NB4 (cell line): ENCODE results near the gene PRTN3.

Experiments used
- DNase-seq: peaks from one replicate; pipeline ENCODE4 v3.0.0; 2010; ENCODE audit warnings: low read depth
- H3K4me3 ChIP-seq: one replicate; pipeline ENCODE4 v1.5.1; 2011; ENCODE audit warnings: mild to moderate bottlenecking, low read depth, low read length, moderate library complexity
- CTCF ChIP-seq: IDR thresholded peaks from one replicate; pipeline ENCODE4 v1.5.1; 2012; ENCODE audit warnings: low read depth, low read length
- MAX ChIP-seq: IDR thresholded peaks from 2 replicates; pipeline ENCODE4 v1.6.1; 2011; ENCODE audit warnings: low read depth, low read length
- MYC ChIP-seq: IDR thresholded peaks from 2 replicates; pipeline ENCODE4 v1.6.1; 2011; ENCODE audit warnings: low read depth, low read length
- POLR2A ChIP-seq: IDR thresholded peaks from 2 replicates; pipeline ENCODE4 v1.6.1; 2011; ENCODE audit warnings: mild to moderate bottlenecking; ENCODE audit not compliant: insufficient read length; ENCODE audit errors: extremely low read depth

The PRTN3 gene

GRCh38 chr19:799076-799881, 41.5 kb upstream of the PRTN3 start:
- peak; percentile 50 for DNase-seq
- peak overlapping the region; percentile 95 for H3K4me3 ChIP-seq
- TF ChIP-seq POLR2A (no peak), MYC (no peak), CTCF (no peak), MAX (no peak)

- TF ChIP-seq POLR2A, result no peak
- TF ChIP-seq CTCF, result no peak
- no peak for TF ChIP-seq MYC
- TF ChIP-seq MAX, result no peak
- DNase-seq, result peak; percentile 23
- peak overlapping the region; percentile 95 for H3K4me3 ChIP-seq
Measured at GRCh38 chr19:800360-801029, 40.3 kb upstream of the PRTN3 start.

GRCh38 chr19:801030-801860, 39.6 kb upstream of the PRTN3 start:
- peak overlapping the region; percentile 95 for H3K4me3 ChIP-seq
- DNase-seq, result no peak

GRCh38 chr19:801861-802497, 38.8 kb upstream of the PRTN3 start:
- TF ChIP-seq MAX (no peak), POLR2A (no peak), CTCF (no peak)
- H3K4me3 ChIP-seq, result no peak overlapping the region
- no peak for DNase-seq

More at GRCh38 chr19:801030-801860, 39.6 kb upstream of the PRTN3 start:
- TF ChIP-seq MYC, result no peak
- no peak for TF ChIP-seq CTCF
- TF ChIP-seq POLR2A, result no peak
- TF ChIP-seq MAX, result no peak

- no peak overlapping the region for H3K4me3 ChIP-seq
- DNase-seq, result no peak
Measured at GRCh38 chr19:802498-803098, 38.2 kb upstream of the PRTN3 start.

More at GRCh38 chr19:802498-803098, 38.2 kb upstream of the PRTN3 start:
- TF ChIP-seq MYC (no peak), MAX (no peak), CTCF (no peak), POLR2A (no peak)
